Measurements from ENCODE around the gene SRR.

GRCh38 chr17:2372681-2373080 lies 68.9 kb downstream of the SRR start:
- TF ChIP-seq SP1 (IDR thresholded peaks at IDR 0.05) (no peak), ZNF384 (IDR thresholded peaks at IDR 0.05) (no peak), FOXM1 (IDR thresholded peaks at IDR 0.05; ENCODE audit: borderline replicate concordance) (no peak), FOXA1 (IDR thresholded peaks at IDR 0.05) (no peak), SUZ12 (IDR thresholded peaks at IDR 0.05) (no peak), L3MBTL2 (conservative IDR thresholded peaks at IDR 0.05) (no peak), NFRKB (IDR thresholded peaks at IDR 0.05) (no peak)
